Hepatocyte (in vitro differentiated cells): ENCODE results near the gene MBLAC1.

Experiments
- CTCF ChIP-seq: fragments of 200-600 bp; sonication (generic); IDR thresholded peaks from 2 replicates; pipeline ENCODE4 v1.5.1; 2016; ENCODE audit warnings: antibody characterized with exemption, mild to moderate bottlenecking; ENCODE audit not compliant: poor library complexity
- EZH2 ChIP-seq: fragments of 200-600 bp; sonication (generic); IDR thresholded peaks from 2 replicates; pipeline ENCODE4 v1.6.1; 2016; ENCODE audit warnings: antibody characterized with exemption, mild to moderate bottlenecking, borderline replicate concordance
- EZH2phosphoT487 ChIP-seq: fragments of 200-600 bp; sonication (generic); IDR thresholded peaks from one replicate; pipeline ENCODE4 v1.6.1; 2018; ENCODE audit warnings: antibody characterized with exemption, mild to moderate bottlenecking, low read depth, moderate library complexity; ENCODE audit not compliant: unreplicated experiment, severe bottlenecking

GRCh38 chr7:100176096-100177044 lies 49.6 kb downstream of the MBLAC1 start:
- TF ChIP-seq CTCF (no peak), EZH2 (no peak), EZH2phosphoT487 (no peak)
